UCSD-AML1 (cell line): ENCODE results near the gene CLMN.

Experiments
- DNase-seq: peaks from one replicate; lab custom pipeline; 2025; ENCODE audit not compliant: unreplicated experiment; lab: John Stamatoyannopoulos, UW

CLMN gene

DNA sequence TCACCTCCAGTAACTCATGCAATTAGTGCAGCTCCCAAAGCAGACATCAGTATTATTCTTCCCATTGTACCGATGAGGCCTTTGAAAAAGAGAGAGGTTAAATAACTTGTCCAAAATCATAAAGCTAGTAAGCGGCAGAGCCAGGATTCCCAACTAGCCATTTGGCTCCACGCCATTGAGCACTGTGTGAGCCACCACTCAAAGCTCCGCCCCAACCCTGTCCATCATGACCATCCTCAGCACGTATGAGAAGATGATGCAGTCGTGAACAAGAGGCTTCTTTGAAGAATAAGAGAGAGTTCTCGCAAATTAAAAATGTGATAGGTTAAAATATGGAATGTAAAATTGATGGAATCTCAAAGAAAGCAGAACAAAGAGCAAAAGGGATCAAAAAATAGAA lies 14.6 kb downstream of the CLMN start:
- no peak for DNase-seq

DNA sequence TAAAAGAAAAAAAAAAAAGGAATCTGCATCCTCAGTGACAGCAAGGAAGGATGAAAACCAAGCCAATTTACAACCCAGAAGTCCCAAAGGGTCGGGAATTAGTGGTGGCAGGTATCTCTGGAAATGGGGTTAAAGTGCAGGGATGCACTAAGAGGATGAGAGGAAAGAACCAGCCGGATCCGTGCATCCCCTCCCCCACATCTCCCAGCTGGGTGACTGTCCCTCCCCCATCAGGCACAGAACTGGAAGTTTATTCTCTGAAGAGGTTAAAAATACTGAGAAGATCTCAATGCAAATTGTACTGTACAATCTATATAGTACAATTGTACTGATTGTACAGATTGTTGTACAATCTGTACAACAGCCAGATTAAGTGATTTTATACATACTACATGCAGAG lies 15.4 kb downstream of the CLMN start:
- DNase-seq: no peak

DNA sequence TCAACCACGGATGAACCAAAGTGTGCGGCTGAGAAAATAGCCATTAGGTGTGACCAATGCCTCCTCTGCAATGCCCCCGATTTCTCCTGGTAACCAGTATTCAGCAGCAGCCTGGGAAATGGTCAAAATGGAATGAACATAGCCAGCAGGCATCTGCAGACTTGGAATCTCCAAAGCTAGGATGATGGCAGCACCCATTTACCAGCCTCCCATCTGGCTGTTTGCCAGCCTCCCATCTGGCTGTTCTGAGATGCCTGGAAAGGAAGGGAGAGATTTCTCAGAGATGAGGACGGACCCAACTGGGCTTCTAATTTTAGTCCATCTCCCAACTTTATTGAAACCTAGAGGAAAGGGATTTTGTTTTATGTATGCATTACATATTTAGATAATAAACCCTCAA lies 16.2 kb downstream of the CLMN start:
- no peak for DNase-seq

DNA sequence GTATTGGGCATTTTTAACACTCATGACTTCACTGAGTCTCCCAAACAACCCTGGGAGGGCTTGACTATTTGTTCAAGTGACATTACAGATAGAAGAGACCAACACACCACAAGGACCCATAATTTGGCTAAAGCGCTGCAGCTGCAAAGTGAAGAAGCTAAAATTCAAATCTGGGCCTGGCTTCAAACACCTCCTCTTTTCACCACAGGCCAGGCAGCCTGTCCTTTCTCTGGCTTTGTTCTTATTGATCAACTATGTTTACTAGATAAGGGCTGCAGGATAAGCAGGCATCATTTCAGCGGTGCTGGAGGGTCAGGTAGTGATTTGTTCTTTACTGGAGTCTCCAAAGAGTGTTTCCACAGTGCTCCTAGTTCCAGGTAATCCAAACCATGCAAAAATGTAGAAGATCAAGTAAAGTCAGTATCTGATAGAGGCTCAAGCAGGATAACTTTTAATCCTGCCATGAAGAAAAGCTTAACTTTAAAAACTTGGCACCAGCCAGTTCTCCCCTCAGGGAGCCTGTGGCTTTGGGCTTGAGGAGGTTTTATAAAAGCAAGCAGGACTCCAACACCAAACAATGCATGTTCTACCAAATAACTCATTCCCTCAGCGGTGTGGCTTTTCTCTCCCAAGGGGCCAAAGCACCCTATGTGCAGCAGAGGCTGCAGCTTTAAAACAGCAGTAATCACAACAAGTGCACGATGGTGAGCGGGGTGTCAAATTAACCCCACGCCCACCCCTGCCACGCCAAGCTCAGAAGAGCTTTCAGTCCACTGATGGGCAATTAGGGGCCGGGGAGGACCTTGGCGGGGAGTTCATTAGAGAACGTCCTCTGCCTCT lies 16.8 kb downstream of the CLMN start:
- DNase-seq: no peak

DNA sequence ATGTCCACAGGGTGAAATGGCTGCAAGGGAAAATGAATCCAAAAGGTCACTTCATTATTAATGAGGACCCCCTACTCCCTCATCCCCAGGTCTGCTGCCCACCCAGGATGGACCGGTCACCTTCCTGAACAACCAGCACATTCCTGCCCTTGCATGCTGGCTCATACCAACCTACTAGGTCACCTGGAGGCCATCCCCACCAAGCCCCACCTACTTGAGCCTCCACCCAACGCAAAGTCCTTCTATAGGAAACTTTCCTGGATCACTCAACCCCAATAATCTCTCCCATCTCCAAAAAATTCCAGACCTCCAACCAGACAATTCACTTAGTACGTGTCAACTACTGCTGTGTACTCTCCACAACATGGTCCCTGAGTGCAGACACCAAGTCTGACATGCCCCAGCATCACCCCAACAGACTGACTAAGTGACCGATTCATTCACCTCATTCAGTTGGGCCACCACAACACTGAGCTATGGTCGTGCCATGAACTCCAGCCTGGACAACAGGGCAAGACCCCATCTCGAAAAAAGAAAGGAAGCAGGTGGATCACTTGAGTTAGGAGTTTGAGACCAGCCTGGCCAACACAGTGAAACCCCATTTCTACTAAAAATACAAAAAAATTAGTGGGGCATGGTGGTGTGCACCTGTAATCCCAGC lies 18.1 kb downstream of the CLMN start:
- DNase-seq: no peak

DNA sequence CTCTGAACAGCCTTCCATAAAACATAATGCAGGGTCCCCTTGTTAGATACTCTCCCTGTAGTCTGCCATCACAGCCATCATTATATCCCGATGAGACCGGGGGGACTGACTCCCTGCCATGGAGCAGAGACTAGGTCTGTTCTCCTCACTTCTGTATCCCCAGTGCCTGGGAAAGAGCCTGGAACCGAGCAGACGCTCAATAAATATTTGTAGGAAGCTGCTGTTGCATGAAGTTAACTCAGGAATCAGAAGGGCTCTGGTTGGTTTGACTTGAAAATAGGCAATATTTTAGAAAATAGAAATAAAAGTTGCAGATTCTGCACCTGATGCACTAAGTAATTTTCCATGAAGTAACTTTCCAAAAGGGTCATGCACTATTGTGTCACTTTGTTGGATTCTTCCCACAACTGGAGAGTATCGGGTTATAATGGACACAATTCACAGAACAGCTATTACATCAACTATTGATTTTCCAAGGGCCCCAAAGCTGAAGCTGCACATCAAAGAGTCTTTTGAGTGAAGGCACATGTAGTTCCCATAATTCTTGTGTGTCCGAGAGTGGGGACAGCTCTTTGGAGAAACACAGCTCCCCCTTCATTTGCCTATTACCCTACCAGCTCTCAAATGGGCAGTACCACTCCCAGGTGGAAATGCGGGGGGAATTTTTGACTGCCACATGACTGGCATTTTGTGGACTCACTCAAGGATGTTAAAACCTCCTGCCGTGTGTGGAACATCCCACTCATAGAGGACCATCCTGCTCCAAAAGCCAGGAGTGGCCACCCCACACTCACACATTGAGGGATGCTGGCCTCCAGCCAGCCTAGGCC lies 18.8 kb downstream of the CLMN start:
- no peak for DNase-seq

DNA sequence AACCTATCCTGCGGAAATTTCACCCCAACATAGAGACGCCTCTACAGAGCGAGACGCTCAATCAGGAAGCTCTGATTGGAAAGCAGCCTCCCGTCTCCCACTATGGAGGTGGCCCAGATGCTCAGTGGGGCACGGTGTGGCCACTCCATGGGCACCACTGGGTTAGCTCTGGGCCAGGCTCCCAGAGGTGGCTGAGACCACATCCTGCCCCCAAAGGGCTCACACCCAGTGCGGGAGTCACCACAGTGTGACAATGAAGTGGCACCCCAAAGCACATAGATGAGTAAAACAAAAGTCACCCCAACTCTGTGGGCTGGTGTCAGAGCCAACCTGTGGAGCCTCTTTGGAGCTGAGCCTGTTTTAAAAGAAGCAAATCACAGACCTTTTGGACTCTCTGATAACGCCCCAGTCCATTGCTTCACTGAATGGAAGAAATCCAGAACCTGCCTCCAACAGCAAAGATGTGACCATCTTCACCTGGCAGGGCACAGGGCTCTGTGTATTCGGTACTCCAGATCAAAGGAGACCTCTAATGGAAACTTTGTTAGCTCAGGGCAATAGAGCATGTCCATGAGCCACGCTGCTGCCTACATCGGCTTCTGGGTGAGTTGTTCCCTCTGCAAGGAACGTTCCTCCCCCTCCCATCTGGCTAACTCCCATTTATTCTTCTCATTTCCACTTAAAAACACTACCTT lies 19.6 kb downstream of the CLMN start:
- DNase-seq: no peak

DNA sequence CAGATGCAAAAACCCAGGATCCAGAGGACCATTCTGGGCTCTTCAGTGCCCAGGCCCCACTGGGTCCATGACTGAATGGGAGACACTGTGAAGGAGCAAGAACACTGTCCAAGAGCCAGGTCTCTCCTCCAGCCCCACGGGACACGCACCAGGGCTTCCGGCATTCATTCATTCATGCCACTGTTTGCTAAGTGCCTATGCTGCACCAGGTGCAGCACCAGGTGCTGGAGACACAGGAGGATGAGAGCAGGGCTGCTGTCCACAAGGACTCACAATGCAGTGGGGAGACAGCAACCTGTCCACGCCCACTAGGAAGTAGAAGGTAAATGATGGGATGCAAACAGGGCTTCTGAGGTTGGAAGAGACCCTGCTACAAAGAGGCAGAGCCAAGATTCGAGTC lies 20.4 kb downstream of the CLMN start:
- no peak for DNase-seq

DNA sequence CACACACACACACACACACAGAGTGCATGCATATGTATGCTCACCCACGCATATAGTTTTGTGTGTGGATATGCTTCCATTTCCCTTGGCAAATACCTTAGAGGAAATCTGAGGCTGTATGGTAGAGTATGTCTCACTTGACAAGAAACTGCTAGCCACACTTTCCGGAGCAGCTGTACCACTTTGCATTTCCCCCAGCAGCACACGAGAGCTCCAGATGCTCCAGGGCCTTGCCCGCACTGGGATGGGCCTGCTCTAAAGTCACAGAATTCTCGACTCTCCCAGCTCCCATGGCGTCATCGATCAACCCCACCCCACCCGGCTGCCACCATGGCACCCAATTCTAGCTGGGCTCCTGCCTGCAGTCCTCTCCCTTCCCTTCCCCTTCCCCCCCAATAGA lies 21.9 kb downstream of the CLMN start:
- no peak for DNase-seq

DNA sequence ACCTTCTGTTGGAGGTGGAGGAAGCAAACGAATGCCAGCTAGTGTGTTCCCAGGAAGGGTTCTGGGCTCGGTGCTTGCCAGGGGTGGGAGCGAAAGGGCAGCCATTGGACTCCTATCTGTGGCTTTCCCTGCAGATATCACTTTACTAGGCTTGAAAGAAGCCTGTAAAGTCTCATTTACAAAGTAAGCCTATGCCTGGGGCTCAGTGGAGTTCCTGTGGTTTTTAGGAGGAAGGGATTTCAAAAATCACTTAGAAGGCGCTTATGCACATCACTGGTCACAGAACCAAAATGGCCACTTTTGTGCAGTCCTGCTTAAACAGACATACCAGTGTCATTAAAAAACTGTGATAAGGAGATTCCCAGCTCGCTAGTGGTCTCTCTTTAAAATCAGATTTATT lies 22.7 kb downstream of the CLMN start:
- no peak for DNase-seq

DNA sequence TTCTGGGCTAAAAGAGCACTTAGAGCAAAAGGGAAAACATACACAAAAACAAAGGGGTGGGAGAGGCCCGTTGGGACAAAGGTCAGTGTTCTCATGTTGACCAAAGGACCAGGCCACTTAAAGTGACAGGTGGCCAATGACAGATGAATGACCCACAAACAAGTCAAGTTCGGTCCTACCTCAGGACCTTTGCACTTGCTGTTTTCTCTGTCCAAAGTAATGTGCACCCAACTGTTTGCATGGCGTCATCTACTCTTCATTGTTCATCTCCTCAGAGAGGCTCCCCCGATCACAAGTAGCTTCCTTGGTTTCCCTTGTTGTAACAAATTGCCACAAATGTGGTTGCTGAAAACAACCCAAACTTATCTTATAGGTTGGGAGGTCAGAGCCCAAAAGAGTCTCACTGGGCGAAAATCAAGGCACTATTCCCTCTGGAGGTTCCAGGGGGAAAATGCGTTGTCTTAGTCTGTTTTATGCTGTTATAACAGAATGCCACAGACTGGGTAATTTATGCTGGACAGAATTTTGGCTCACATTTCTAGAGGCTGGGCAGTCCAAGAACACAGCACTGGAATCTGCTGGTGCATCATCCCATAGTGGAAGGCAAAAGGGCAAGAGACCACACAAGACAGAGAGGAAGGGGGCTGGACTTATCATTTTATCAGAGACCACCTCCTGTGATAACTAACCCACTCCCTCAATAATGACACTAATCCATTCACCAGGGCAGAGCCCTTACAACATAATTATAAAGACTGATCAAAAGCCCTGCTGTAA lies 23.9 kb downstream of the CLMN start:
- no peak for DNase-seq

DNA sequence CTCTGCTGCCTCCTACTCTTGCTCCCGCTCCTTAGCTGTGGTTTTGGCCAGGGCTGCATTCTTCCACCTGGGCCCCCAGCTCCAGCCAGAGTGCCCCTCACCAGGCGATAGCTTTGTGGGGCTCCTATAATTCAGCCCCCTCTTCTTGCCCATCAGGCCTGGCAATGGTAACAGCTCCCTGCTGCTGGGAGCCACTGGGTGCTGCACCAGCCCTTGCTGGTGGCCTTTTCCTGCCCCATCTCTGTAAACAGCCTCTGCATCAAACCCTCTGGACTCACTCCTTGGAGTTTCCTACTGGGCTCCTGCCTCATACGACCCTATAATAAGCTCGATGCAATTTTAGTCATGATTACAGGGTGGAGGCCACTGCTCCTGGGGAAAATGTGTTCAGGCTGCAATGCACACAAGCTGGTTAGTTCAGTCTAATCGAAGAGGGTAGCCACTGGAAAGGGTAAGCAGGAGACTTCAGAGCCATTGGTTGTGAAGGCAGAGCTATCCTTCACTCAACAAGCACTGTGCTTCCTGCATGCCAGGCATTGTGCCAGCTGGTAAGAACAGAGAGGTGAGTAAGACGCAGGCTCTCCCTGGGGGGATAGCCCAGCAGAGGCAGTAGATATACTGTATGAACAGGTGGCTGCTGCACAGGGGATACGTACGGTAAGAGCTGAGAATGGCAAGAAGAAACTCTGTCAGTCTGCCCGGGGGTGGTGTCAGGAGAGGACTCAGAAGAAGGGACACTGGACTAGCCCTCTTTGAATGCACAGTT lies 24.7 kb downstream of the CLMN start:
- DNase-seq: no peak

DNA sequence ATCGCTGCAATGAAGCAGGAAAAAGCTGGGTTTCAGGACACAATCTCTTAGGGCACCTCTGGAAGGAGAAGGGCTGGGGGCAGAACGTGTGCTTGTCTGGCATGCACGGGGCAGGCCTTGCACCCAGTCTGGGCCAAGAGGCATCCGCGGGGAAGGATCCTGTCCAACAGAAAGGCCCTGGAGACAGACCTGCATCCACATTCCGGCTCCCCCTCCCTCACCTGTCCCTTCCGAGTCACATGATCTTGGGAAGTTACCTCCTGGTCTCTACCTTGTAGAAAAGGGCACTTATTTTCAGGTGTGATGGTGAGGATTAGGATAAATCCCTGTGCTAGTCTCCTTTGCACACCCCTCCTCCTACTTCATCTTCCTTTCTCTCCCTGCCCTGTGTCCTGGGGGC lies 25.4 kb downstream of the CLMN start:
- DNase-seq: no peak

DNA sequence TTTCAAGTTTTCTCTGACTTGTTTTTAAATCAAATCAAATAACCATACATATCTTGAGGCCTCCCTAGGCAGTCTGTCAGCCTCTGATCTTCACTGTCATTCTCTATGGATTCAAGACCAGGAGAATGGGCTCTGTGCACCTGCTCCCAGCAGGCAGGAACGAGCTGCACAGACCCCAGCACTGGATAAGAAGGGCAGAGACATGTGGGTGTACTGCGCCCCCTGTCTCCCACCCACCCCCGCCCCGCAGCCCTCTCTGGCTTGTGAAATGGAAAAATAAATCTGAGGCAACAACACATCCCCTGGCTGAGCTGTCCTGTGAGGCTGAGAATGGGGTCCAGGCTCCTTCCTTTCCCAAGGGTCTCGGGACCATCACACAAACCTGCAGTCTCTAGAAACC lies 26.3 kb downstream of the CLMN start:
- no peak for DNase-seq

DNA sequence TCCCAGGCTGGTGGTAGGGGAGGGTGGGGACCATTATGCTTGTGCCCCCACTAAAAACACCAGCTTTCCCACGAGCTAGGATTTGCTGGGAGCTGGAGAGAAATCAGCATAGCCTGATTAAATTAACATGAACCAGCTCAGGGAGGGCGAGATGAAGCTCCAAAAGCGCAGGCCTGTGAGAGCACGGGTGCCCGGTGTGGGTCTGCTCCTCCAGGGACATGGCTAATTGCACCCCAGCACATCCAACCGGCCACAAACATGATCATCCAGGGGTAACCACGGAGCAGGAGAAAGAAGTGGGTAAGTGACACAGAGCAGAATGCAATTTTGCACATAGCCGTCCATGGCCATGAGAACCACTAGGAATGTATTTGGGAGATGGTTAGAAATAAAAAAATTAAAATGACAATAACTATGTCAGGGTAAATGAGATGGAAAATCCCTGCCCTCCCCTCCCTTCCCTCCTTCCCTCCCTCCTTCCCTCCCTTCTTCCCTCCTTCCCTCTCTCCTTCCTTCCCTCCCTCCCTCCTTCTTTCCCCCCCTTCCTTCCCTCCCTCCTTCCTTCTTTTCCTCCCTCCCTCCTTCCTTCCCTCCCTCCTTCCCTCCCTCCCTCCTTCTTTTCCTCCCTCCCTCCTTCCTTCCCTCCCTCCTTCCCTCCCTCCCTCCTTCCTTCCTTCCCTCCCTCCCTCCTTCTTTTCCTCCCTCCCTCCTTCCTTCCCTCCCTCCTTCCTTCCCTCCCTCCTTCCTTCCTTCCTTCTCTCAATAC lies 26.9 kb downstream of the CLMN start:
- no peak for DNase-seq

DNA sequence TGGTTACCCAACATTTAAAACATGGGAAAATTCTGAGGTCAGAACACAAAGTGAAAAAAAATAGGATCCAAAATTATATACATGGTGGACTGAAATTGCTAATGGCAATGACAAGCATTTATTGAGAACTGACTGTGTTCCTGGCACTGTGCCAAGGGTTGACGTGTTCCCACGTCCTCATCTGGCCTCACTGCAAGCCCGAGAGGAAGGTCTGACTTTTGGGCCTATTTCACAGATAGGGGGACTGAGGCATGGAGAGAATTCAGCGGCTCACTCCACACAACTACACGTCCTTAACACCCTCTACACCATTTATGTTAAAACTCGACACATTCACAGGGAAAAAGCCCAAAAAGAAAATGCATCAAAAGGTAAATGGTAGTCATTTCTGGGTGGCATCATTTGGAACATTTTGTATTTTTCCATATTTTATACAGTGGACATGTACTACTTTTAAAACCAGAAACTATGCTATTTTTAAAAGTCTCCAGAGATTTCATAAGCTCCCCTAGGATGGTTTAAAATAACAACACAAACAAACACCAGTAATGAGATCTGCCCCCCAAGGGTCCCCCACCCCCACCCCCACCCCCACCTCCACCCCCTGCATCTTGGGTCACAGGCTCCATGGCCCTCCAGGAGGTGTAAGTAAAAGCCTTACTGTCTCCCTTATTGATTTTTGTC lies 27.7 kb downstream of the CLMN start:
- no peak for DNase-seq

DNA sequence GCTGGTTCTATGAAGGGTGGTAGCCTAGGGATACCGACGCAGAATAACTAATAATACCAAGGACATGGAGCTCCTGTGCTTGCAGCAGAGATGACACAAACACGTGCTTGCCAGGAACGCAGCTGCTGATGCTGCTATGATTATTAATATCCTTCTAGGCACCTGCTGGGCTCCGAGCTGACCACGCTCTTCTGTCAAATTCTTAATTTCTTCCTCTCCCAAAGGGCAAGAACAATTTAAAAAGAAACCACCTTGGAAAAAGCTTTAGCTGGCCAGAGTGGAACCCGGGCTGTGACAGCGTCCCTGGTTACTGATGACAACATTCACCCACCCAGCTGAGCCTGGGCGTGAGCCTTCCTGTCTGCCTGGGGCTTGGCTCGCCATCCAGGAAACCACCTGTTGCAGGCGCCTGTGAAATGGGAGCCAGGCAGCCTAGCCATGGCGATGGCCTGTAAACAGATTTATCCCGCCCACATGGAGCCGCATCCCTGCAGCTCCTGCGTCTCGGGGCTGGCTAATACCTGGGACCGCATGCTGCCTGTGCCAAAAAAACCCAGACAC lies 28.8 kb downstream of the CLMN start:
- no peak for DNase-seq

DNA sequence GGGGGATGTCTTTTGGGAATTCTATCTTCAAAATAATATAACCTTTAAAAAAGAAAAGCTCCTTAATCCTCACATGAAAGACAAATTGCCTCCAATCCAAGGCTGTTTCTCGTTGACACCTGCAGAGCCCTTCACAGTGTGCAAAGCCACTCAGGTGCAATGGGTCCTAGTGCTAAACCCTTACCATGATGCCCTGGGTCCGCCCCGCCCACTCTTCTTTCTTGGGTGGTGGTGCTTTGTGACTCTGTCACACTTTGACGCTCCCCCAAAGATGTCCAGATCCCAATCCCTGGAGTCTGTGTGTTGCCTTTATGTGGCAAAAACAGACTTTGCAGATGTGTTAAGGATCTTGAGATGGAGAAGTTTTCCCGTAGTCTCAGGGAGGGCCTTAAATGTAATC lies 29.7 kb downstream of the CLMN start:
- DNase-seq: no peak
